SK-N-SH (cell line): ENCODE measurements around the gene HSCB. TPM values are rescaled to one million over a fixed set of nuclear protein-coding genes. Genes with fewer than 3 reads are reported as not detected.
"Not testable (repeated sequence)": the region's sequence is repeated elsewhere in the genome, so short reads cannot be mapped to it uniquely, and the experiment has no call there.

Experiments used
- CTCF ChIA-PET: fragments of 300-600, 350-600 bp; formaldehyde crosslinking; extraction: SDS; loops from one replicate; lab custom pipeline; 2021; lab: Yijun Ruan, JAX
- POLR2A ChIA-PET: fragments of 350-600 bp; sonication (Branson Sonifier 250); formaldehyde crosslinking; extraction: SDS; loops from one replicate; lab custom pipeline; 2020; ENCODE audit warnings: antibody characterized with exemption, inconsistent platforms; lab: Yijun Ruan, JAX
- DNase-seq: peaks from one replicate; pipeline ENCODE4 v3.0.0; 2012
- H2AFZ ChIP-seq: fragments of 200-600 bp; sonication (generic); 2 replicates; pipeline ENCODE4 v1.8.1; 2016; ENCODE audit warnings: antibody characterized with exemption, mild to moderate bottlenecking, low read depth
- H3F3A ChIP-seq: fragments of 200-600 bp; sonication (generic); replicated peaks from 2 replicates; pipeline ENCODE3; 2016; ENCODE audit warnings: antibody characterized with exemption, mild to moderate bottlenecking; ENCODE audit not compliant: insufficient read depth
- H3K27ac ChIP-seq, 2 experiments: fragments of 200-500 bp in 1 of 2; fragments of 200-600 bp in 1 of 2; sonication (Bioruptor generic) in 1 of 2; sonication (generic), shearing (Covaris generic) in 1 of 2; 2 replicates each; pipeline versions ENCODE4 v1.5.1 to v1.6.1; 2014 to 2016; ENCODE audit warnings: low read depth in 2 of 2, inconsistent platforms in 1 of 2, low read length in 1 of 2, mild to moderate bottlenecking in 1 of 2, mixed read lengths in 1 of 2
- H3K27me3 ChIP-seq: fragments of 200-600 bp; sonication (generic), shearing (Covaris generic); 2 replicates; pipeline ENCODE4 v1.6.1; 2016; ENCODE audit warnings: mixed run types; ENCODE audit not compliant: insufficient read depth
- H3K36me3 ChIP-seq, 2 experiments: fragments of 200-500 bp in 1 of 2; fragments of 200-600 bp in 1 of 2; sonication (Bioruptor generic) in 1 of 2; sonication (generic) in 1 of 2; replicated peaks in 1 of 2; 2 replicates each; pipeline versions ENCODE3 to v1.5.1; 2014 to 2016; ENCODE audit warnings: low read length in 1 of 2, mild to moderate bottlenecking in 1 of 2; ENCODE audit not compliant: insufficient read depth in 2 of 2, control insufficient read depth in 1 of 2
- H3K4me1 ChIP-seq, 2 experiments: fragments of 200-500 bp in 1 of 2; fragments of 200-600 bp in 1 of 2; sonication (Bioruptor generic) in 1 of 2; sonication (generic), shearing (Covaris generic) in 1 of 2; 2 replicates each; pipeline versions ENCODE4 v1.5.1 to v1.6.1; 2014 to 2016; ENCODE audit warnings: low read depth in 1 of 2, low read length in 1 of 2, mixed run types in 1 of 2; ENCODE audit not compliant: insufficient read depth in 2 of 2, control insufficient read depth in 1 of 2
- H3K4me2 ChIP-seq: fragments of 200-600 bp; sonication (generic), shearing (Covaris generic); 2 replicates; pipeline ENCODE4 v1.6.1; 2017; ENCODE audit warnings: mixed run types
- H3K4me3 ChIP-seq, 2 experiments: fragments of 200-500 bp in 1 of 2; fragments of 200-600 bp in 1 of 2; sonication (Bioruptor generic) in 1 of 2; sonication (generic), shearing (Covaris generic) in 1 of 2; 2 replicates each; pipeline versions ENCODE4 v1.5.1 to v1.8.1; 2014 to 2016; ENCODE audit warnings: low read depth in 2 of 2, inconsistent platforms in 1 of 2, low read length in 1 of 2, mild to moderate bottlenecking in 1 of 2, mixed read lengths in 1 of 2, moderate library complexity in 1 of 2
- H3K79me2 ChIP-seq: fragments of 200-600 bp; sonication (generic); 2 replicates; pipeline ENCODE4 v1.8.1; 2017; ENCODE audit warnings: mild to moderate bottlenecking; ENCODE audit not compliant: insufficient read depth
- H3K9ac ChIP-seq: fragments of 200-600 bp; sonication (generic); 2 replicates; pipeline ENCODE4 v1.6.1; 2017; ENCODE audit warnings: mixed run types
- H3K9me2 ChIP-seq: fragments of 200-600 bp; sonication (generic); 2 replicates; pipeline ENCODE4 v1.6.1; 2017; ENCODE audit warnings: mixed run types
- H3K9me3 ChIP-seq: fragments of 200-600 bp; sonication (generic); 2 replicates; pipeline ENCODE4 v1.6.1; 2017; ENCODE audit warnings: mixed run types, mild to moderate bottlenecking, moderate library complexity
- H4K20me1 ChIP-seq: fragments of 200-600 bp; sonication (generic); 2 replicates; pipeline ENCODE4 v1.6.1; 2017; ENCODE audit warnings: mild to moderate bottlenecking, mixed run types; ENCODE audit not compliant: insufficient read depth
- CTCF ChIP-seq: fragments of 200-600 bp; sonication (generic); IDR thresholded peaks from 2 replicates; pipeline ENCODE4 v1.6.1; 2017; ENCODE audit warnings: antibody characterized with exemption, mild to moderate bottlenecking, moderate library complexity
- FOSL2 ChIP-seq: IDR thresholded peaks from 2 replicates; pipeline ENCODE4 v1.4.0; 2012; ENCODE audit warnings: low read depth, mild to moderate bottlenecking, moderate library complexity, borderline replicate concordance
- FOXM1 ChIP-seq: IDR thresholded peaks from 2 replicates; pipeline ENCODE4 v1.4.0; 2012; ENCODE audit warnings: low read depth, mild to moderate bottlenecking
- MAX ChIP-seq: IDR thresholded peaks from 2 replicates; pipeline ENCODE4 v1.4.0; 2012; ENCODE audit warnings: low read depth
- MEF2A ChIP-seq: IDR thresholded peaks from 2 replicates; pipeline ENCODE4 v1.4.0; 2012; ENCODE audit warnings: low read depth, borderline replicate concordance
- MXI1 ChIP-seq: IDR thresholded peaks from 2 replicates; pipeline ENCODE4 v1.6.1; 2012; ENCODE audit warnings: mild to moderate bottlenecking, low read depth, low read length, improper control_type of control experiment
- NFIC ChIP-seq: IDR thresholded peaks from 2 replicates; pipeline ENCODE4 v1.4.0; 2012; ENCODE audit warnings: borderline replicate concordance
- NRF1 ChIP-seq: IDR thresholded peaks from 2 replicates; pipeline ENCODE4 v1.6.1; 2012; ENCODE audit warnings: low read depth, mild to moderate bottlenecking, low read length
- RCOR1 ChIP-seq: fragments of 150-350 bp; IDR thresholded peaks from 2 replicates; pipeline ENCODE4 v1.6.1; 2017; ENCODE audit warnings: antibody characterized with exemption, low read length
- RFX5 ChIP-seq: IDR thresholded peaks from 2 replicates; pipeline ENCODE4 v1.6.1; 2012; ENCODE audit warnings: mild to moderate bottlenecking, improper control_type of control experiment, low read length
- RXRA ChIP-seq: IDR thresholded peaks from 2 replicates; pipeline ENCODE4 v1.4.0; 2012; ENCODE audit warnings: low read depth, mild to moderate bottlenecking, borderline replicate concordance
- SIN3A ChIP-seq: IDR thresholded peaks from 2 replicates; pipeline ENCODE4 v1.6.1; 2012; ENCODE audit warnings: low read depth, mild to moderate bottlenecking, low read length, moderate library complexity, borderline replicate concordance
- TEAD4 ChIP-seq: IDR thresholded peaks from 2 replicates; pipeline ENCODE4 v1.4.0; 2012; ENCODE audit warnings: mild to moderate bottlenecking, borderline replicate concordance; ENCODE audit not compliant: insufficient read depth
- YY1 ChIP-seq: IDR thresholded peaks from 2 replicates; pipeline ENCODE4 v1.4.0; 2012; ENCODE audit warnings: low read depth, mild to moderate bottlenecking
- WGBS: methylation state at CpG from one replicate; pipeline ENCODE4 v1.1.6; 2017; ENCODE audit warnings: low lambda C conversion rate; 5-methylcytosine and 5-hydroxymethylcytosine counted together
- polyA plus RNA-seq, 3 experiments: library from polyadenylated mRNA; depleted of rRNA; stranded (reverse); fragments of >200 nt; gene quantifications; 2 replicates each; pipeline ENCODE4 v1.2.3, GENCODE V29; 2012
- TF ChIP-seq, protein P1 (sequence below): IDR thresholded peaks from 2 replicates; pipeline ENCODE4 v1.6.1; 2012; ENCODE audit warnings: mild to moderate bottlenecking, low read depth, low read length, moderate library complexity
- TF ChIP-seq, protein P2 (sequence below): fragments of 150-350 bp; IDR thresholded peaks from 2 replicates; pipeline ENCODE4 v1.6.1; 2016; ENCODE audit warnings: mild to moderate bottlenecking, low read depth, low read length
- TF ChIP-seq, protein P3 (sequence below): fragments of 150-350 bp; IDR thresholded peaks from 2 replicates; pipeline ENCODE4 v1.6.1; 2017; ENCODE audit warnings: antibody characterized with exemption, low read length, low read depth, borderline replicate concordance

HSCB gene
- polyA plus RNA-seq, 1 of the 3 experiments (the other 2 are of a cell fraction): 19.9 TPM

DNA sequence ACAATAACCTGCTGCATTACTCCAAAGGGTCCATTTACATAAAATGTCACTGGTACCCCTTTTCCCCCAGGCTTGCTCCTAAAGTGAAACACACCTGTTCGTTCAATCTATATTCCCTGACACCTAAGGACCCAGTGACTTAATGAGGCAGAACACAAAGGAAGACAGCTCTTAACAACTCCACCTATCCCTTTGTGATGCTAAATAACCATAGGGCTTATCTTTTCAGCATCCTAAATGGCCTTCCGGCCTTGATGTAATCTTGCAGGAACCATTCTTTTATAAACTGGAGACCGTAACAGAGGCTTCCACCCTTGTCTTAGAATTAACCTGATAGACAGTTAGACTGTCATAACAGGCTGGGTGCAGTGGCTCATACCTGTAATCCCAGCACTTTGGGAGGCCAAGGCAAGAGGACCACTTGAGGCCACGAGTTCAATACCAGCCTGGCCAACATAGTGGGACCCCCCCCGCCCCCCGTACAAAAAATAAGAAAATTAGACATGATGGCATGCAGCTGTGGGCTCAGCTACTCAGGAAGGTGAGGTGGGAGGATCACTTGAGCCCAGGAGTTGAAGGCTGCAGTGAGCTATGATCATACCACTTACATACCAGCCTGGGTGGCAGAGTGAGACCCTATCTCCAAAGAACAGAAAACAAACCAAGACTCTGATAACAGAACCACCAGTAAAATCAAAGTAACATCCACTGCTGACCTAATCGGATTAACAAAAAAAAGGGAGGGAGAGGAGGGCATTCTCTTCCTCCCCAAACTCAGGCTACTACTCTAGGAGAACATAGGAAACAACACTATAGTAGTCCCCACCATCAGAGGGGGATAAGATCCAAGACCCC lies 5.3 kb upstream of the HSCB start (continued):
- no peak for TF ChIP-seq RFX5

- H3K9me3 ChIP-seq: no peaks in the 10 kb centered on the region
- no peaks in the 10 kb centered on the region for H3K9me2 ChIP-seq
- H3F3A ChIP-seq: peaks cover 4% of the 10 kb centered on the region
- H2AFZ ChIP-seq: no peak overlapping the region
- no peaks in the 10 kb centered on the region for H4K20me1 ChIP-seq
- no peak overlapping the region for H3K9ac ChIP-seq
- H3K4me3 ChIP-seq: no peak overlapping the region
- no peak overlapping the region for H3K4me2 ChIP-seq
- H3K36me3 ChIP-seq: peaks cover 0 to 3% of the 10 kb centered on the region in 2 experiments
- no peak for DNase-seq
- POLR2A ChIA-PET: no interaction called here
- no peak overlapping the region for H3K27ac ChIP-seq
- H3K4me1 ChIP-seq: peaks cover 0 to under 1% of the 10 kb centered on the region in 2 experiments; a peak in 1 of 4 replicates
- no peaks in the 10 kb centered on the region for H3K27me3 ChIP-seq
- WGBS: 95% methylated on average over 3 of the region's 3 CpGs
- TF ChIP-seq NFIC: no peak
- no peak for TF ChIP-seq NRF1
- no peak for TF ChIP-seq TEAD4
- TF ChIP-seq CTCF: no peak
- TF ChIP-seq MAX: no peak
- TF ChIP-seq FOXM1: no peak
- TF ChIP-seq RCOR1: no peak
- TF ChIP-seq MXI1: no peak
- TF ChIP-seq, protein P1, sequence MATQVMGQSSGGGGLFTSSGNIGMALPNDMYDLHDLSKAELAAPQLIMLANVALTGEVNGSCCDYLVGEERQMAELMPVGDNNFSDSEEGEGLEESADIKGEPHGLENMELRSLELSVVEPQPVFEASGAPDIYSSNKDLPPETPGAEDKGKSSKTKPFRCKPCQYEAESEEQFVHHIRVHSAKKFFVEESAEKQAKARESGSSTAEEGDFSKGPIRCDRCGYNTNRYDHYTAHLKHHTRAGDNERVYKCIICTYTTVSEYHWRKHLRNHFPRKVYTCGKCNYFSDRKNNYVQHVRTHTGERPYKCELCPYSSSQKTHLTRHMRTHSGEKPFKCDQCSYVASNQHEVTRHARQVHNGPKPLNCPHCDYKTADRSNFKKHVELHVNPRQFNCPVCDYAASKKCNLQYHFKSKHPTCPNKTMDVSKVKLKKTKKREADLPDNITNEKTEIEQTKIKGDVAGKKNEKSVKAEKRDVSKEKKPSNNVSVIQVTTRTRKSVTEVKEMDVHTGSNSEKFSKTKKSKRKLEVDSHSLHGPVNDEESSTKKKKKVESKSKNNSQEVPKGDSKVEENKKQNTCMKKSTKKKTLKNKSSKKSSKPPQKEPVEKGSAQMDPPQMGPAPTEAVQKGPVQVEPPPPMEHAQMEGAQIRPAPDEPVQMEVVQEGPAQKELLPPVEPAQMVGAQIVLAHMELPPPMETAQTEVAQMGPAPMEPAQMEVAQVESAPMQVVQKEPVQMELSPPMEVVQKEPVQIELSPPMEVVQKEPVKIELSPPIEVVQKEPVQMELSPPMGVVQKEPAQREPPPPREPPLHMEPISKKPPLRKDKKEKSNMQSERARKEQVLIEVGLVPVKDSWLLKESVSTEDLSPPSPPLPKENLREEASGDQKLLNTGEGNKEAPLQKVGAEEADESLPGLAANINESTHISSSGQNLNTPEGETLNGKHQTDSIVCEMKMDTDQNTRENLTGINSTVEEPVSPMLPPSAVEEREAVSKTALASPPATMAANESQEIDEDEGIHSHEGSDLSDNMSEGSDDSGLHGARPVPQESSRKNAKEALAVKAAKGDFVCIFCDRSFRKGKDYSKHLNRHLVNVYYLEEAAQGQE: no peak
- TF ChIP-seq, protein P2, sequence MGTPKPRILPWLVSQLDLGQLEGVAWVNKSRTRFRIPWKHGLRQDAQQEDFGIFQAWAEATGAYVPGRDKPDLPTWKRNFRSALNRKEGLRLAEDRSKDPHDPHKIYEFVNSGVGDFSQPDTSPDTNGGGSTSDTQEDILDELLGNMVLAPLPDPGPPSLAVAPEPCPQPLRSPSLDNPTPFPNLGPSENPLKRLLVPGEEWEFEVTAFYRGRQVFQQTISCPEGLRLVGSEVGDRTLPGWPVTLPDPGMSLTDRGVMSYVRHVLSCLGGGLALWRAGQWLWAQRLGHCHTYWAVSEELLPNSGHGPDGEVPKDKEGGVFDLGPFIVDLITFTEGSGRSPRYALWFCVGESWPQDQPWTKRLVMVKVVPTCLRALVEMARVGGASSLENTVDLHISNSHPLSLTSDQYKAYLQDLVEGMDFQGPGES: no peak
- no peak for TF ChIP-seq FOSL2
- TF ChIP-seq, protein P3, sequence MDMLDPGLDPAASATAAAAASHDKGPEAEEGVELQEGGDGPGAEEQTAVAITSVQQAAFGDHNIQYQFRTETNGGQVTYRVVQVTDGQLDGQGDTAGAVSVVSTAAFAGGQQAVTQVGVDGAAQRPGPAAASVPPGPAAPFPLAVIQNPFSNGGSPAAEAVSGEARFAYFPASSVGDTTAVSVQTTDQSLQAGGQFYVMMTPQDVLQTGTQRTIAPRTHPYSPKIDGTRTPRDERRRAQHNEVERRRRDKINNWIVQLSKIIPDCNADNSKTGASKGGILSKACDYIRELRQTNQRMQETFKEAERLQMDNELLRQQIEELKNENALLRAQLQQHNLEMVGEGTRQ: no peak
- no peak for TF ChIP-seq MEF2A
- no peak for TF ChIP-seq YY1
- no peak for TF ChIP-seq SIN3A
- no peak for TF ChIP-seq RXRA
- TF ChIP-seq, all 33 proteins: peak for 0
- peaks cover 28% of the 10 kb centered on the region for H3K79me2 ChIP-seq
- CTCF ChIA-PET: interaction anchor here (1.2 kb wide), 1 partner anchor 38 kb away, joined by 3 read pairs; no protein-coding TSS in a partner anchor
Observed at GRCh38 chr22:28737701-28738100, 4.1 kb upstream of the HSCB start.

- H3K36me3 ChIP-seq, H3F3A ChIP-seq, POLR2A ChIA-PET, H3K4me2 ChIP-seq, H3K4me3 ChIP-seq, H2AFZ ChIP-seq, DNase-seq, H4K20me1 ChIP-seq, CTCF ChIA-PET, H3K9me2 ChIP-seq, H3K9me3 ChIP-seq, H3K9ac ChIP-seq, H3K27me3 ChIP-seq, H3K27ac ChIP-seq: not testable (repeated sequence)
- H3K79me2 ChIP-seq: peaks cover 40% of the 10 kb centered on the region
- 88% methylated on average over 8 of the region's 8 CpGs for WGBS
- peaks cover 0 to 10% of the 10 kb centered on the region in 2 experiments; a peak in 1 of 4 replicates for H3K4me1 ChIP-seq
Observed at GRCh38 chr22:28738876-28739275, 3.0 kb upstream of the HSCB start.
